ENCODE results near the gene XPNPEP2. TPM values are rescaled to one million over a fixed set of nuclear protein-coding genes. Genes with fewer than 3 reads are reported as not detected.
A peak's percentile ranks its signal among the peaks of the same experiment; 100 is the strongest.

Gene XPNPEP2
- total RNA-seq, 1 donor from 2014 or later = not detected

- TF ChIP-seq CTCF (IDR thresholded peaks at IDR 0.05; ENCODE audit: insufficient read depth, low read length, severe bottlenecking) = no peak
- DNase-seq (ENCODE audit: low read depth) = no peak
Observed at GRCh38 chrX:129798456-129798855, 59.7 kb downstream of the XPNPEP2 start.

GRCh38 chrX:129798888-129799287 lies 60.1 kb downstream of the XPNPEP2 start:
- Histone ChIP-seq H3K36me3 (ENCODE audit: control insufficient read depth, insufficient read depth, low read length) (no peaks in the 10 kb centered on the region), H3K4me3 (ENCODE audit: low read depth, low read length) (no peak overlapping the region), H3K27me3 (ENCODE audit: control insufficient read depth, insufficient read depth, low read length) (no peaks in the 10 kb centered on the region)
- TF ChIP-seq CTCF (IDR thresholded peaks at IDR 0.05; ENCODE audit: insufficient read depth, low read length, severe bottlenecking) = no peak
- FAIRE-seq = no peak
- DNase-seq (ENCODE audit: low read depth) = peak; percentile 10

More at GRCh38 chrX:129798456-129798855, 59.7 kb downstream of the XPNPEP2 start:
- no peak for FAIRE-seq
- no peaks in the 10 kb centered on the region for H3K27me3 ChIP-seq (ENCODE audit: control insufficient read depth, insufficient read depth, low read length)
- H3K4me3 ChIP-seq (ENCODE audit: low read depth, low read length) = no peak overlapping the region
- no peaks in the 10 kb centered on the region for H3K36me3 ChIP-seq (ENCODE audit: control insufficient read depth, insufficient read depth, low read length)

- TF ChIP-seq CTCF (IDR thresholded peaks at IDR 0.05; ENCODE audit: insufficient read depth, low read length, severe bottlenecking) = no peak
- Histone ChIP-seq H3K4me3 (ENCODE audit: low read depth, low read length) (no peak overlapping the region), H3K36me3 (ENCODE audit: control insufficient read depth, insufficient read depth, low read length) (no peaks in the 10 kb centered on the region), H3K27me3 (ENCODE audit: control insufficient read depth, insufficient read depth, low read length) (no peaks in the 10 kb centered on the region)
- FAIRE-seq (no peak), DNase-seq (ENCODE audit: low read depth) (no peak)
Observed at GRCh38 chrX:129800186-129800585, 61.4 kb downstream of the XPNPEP2 start.

GRCh38 chrX:129802863-129803262 lies 64.1 kb downstream of the XPNPEP2 start:
- Histone ChIP-seq H3K36me3 (ENCODE audit: control insufficient read depth, insufficient read depth, low read length) (peaks cover 1% of the 10 kb centered on the region), H3K4me3 (ENCODE audit: low read depth, low read length) (no peak overlapping the region), H3K27me3 (ENCODE audit: control insufficient read depth, insufficient read depth, low read length) (no peaks in the 10 kb centered on the region)
- DNase-seq (ENCODE audit: low read depth) = no peak
- TF ChIP-seq CTCF (IDR thresholded peaks at IDR 0.05; ENCODE audit: insufficient read depth, low read length, severe bottlenecking) = no peak
- no peak for FAIRE-seq

GRCh38 chrX:129804806-129805205 lies 66.0 kb downstream of the XPNPEP2 start:
- H3K27me3 ChIP-seq (ENCODE audit: control insufficient read depth, insufficient read depth, low read length) = no peaks in the 10 kb centered on the region
- no peak for DNase-seq (ENCODE audit: low read depth)
- no peak for FAIRE-seq
- no peak overlapping the region for H3K4me3 ChIP-seq (ENCODE audit: low read depth, low read length)
- no peak for TF ChIP-seq CTCF (IDR thresholded peaks at IDR 0.05; ENCODE audit: insufficient read depth, low read length, severe bottlenecking)
- peaks cover 1% of the 10 kb centered on the region for H3K36me3 ChIP-seq (ENCODE audit: control insufficient read depth, insufficient read depth, low read length)

GRCh38 chrX:129808158-129808828 lies 69.5 kb downstream of the XPNPEP2 start:
- Histone ChIP-seq H3K36me3 (ENCODE audit: control insufficient read depth, insufficient read depth, low read length) (peaks cover 1% of the 10 kb centered on the region), H3K27me3 (ENCODE audit: control insufficient read depth, insufficient read depth, low read length) (no peaks in the 10 kb centered on the region), H3K4me3 (ENCODE audit: low read depth, low read length) (no peak overlapping the region)
- DNase-seq (ENCODE audit: low read depth) (no peak), FAIRE-seq (no peak)
- no peak for TF ChIP-seq CTCF (IDR thresholded peaks at IDR 0.05; ENCODE audit: insufficient read depth, low read length, severe bottlenecking)
